GM18873 (cell line): ENCODE measurements around the gene RAB7A.
A peak's percentile ranks its signal among the peaks of the same experiment; 100 is the strongest.

Source experiments
- ATAC-seq: cut with Tn5 transposase; IDR thresholded peaks from one replicate; pipeline ENCODE4 v1.9.1; 2021; ENCODE audit warnings: mild to moderate bottlenecking, moderate library complexity, moderate number of reproducible peaks; ENCODE audit not compliant: unreplicated experiment, low FRiP score

RAB7A gene

DNA sequence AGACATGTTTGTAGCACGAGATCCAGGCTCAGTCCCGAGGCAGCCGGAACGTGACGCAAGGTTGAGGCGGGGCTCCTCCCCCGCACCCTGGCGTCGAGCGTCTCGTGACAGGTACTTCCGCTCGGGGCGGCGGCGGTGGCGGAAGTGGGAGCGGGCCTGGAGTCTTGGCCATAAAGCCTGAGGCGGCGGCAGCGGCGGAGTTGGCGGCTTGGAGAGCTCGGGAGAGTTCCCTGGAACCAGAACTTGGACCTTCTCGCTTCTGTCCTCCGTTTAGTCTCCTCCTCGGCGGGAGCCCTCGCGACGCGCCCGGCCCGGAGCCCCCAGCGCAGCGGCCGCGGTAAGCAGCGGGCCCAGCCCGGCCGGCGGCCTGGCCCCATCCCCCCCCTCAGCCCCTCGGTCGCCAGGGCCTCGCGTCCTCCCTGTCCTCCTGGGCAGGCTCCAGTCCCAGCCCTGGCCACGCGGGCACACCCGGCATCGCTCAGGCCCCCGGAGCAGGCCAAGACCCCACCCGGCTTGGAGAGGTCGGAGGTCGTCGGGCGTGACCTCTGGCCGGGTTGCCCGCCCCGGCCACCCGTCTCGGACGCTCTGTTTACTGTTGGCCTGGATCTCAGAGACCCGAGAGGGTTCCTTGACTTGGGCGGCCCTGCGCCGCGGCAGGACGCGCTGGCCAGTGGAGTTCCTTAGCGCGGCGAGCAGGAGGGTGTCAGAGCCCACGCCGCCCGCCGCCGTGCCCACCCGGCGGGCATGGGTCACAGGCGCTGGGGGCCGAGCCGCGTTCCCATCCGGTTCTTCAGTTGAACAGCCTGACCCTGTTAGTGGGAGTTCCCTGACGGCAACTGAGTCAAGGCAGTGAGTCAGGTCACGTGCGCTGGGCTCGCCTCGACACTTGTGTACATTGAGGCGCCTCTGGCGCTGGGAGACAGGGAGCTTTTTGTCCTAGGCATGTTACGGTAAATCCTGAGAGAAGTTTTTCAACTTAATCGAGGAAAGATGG is at the start of gene RAB7A:
Gene RAB7A (plus strand): TSS at position 161 of the 994 bp plus-strand sequence. CDS start 69,185 bp downstream, outside the sequence.
- peak; percentile 88 for ATAC-seq

DNA sequence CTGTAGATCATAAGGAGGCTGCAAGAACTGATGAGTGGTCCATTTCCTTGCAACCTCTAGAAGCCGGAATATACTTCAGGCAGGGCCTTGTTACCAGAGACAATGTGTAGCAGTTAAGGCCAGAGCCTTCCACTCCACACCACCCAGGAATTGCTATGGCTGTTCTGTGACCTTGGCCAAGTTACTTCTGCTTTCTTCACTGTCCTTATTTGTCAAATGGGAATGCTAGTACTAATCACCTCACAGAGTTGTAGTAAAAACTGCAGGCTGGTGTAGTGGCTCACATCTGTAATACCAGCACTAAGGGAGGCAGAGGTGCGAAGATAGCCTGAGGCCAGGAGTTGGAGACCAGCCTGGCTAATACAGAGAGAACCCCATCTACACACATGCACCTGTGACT is 46.6 kb upstream of the RAB7A start:
- no peak for ATAC-seq

- ATAC-seq = peak; percentile 95
Measured at GRCh38 chr3:128680603-128681368, 45.2 kb upstream of the RAB7A start.

DNA sequence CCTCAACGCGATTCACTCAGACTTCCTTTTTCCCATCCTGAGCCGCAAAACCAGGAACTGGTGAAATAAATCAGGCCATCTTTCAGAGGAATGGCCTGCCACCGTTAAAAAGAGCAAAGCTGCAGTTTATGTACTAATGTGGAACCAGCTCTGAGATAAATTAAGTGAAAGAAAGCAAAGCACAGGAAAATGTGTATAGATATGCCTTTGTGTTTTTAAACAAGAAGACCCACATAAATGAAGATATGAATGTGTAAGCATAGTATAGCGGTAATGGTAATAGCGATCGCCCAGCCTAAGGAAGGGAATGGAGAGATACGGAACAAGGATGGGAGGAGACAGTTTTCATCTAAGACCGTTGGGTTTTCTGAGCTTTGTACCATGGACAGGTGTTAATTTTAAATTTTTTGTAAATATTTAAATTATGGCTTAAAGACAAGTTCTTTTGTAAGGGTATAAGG is 44.6 kb upstream of the RAB7A start:
- no peak for ATAC-seq

- no peak for ATAC-seq
Measured at GRCh38 chr3:128683957-128684356, 42.0 kb upstream of the RAB7A start.

GRCh38 chr3:128684986-128685726 is 40.8 kb upstream of the RAB7A start:
- no peak for ATAC-seq

DNA sequence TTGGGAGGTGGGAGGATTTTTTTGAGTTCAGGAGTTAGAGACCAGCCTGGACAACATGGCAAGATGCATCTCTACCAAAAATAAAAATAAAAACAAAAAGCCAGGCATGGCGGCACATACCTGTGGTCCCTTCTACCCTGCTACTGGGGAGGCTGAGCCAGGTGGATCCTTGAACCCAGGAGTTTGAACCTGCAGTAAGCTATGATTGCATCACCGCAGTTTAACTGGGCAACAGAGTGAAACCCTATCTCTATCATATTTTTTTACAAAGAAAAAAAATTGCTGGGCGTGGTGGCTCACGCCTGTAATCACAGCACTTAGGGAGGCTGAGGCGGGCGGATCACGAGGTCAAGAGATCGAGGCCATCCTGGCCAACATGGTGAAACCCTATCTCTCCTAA is 39.5 kb upstream of the RAB7A start:
- no peak for ATAC-seq

DNA sequence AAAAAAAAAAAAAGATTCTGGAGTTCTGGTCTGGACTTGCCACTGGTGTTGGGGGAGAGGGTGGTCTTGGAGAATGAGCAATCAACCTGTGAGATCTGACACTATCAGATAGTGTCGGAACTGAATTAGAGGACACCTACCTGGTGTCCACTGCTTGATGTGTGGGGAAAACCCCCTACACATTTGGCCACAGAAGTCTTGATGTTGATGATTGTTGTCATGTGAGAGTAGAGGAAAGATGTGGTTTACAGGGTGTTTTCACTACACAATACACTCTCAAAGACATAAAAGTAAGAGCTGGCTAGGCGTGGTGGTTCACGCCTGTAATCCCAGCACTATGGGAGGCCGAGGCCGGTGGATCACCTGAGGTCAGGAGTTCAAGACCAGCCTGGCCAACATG is 36.9 kb upstream of the RAB7A start:
- ATAC-seq = no peak

DNA sequence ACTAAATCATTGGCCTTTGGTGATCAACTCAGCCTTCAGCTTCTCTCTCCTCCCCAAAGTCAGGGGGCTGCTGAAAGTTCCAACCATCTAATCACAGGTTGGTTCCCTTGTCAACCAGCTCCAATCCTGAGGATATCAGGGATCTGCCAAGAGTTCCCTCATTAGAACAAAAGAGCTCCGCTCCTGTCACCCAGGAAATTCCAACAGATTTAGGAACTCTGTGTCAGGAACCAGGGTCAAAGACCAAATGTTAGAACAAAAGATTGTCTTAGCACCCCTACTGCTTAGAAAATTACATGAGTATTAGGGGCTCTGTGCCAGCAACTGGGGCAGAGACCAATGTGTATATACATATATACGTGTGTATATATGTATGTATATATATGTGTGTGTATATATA is 32.3 kb upstream of the RAB7A start:
- ATAC-seq = no peak

DNA sequence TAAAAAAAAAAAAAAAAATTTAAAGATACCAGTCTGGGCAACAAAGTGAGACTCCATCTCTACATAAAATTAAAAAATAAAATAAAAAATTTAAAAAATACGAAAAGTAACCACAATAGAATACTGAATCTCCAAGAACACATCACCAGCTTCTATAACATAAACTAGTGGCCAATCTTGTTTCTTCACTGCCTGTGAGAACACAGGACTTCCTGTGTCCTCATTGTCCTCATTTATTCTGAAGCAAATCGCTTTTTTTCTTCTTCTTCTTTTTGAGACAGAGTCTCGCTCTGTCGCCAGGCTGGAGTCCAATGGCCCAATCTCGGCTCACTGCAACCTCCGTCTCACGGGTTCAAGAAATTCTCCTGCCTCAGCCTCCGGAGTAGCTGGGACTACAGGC is 28.6 kb upstream of the RAB7A start:
- no peak for ATAC-seq

- ATAC-seq = no peak
Measured at GRCh38 chr3:128698211-128699047, 27.6 kb upstream of the RAB7A start.

DNA sequence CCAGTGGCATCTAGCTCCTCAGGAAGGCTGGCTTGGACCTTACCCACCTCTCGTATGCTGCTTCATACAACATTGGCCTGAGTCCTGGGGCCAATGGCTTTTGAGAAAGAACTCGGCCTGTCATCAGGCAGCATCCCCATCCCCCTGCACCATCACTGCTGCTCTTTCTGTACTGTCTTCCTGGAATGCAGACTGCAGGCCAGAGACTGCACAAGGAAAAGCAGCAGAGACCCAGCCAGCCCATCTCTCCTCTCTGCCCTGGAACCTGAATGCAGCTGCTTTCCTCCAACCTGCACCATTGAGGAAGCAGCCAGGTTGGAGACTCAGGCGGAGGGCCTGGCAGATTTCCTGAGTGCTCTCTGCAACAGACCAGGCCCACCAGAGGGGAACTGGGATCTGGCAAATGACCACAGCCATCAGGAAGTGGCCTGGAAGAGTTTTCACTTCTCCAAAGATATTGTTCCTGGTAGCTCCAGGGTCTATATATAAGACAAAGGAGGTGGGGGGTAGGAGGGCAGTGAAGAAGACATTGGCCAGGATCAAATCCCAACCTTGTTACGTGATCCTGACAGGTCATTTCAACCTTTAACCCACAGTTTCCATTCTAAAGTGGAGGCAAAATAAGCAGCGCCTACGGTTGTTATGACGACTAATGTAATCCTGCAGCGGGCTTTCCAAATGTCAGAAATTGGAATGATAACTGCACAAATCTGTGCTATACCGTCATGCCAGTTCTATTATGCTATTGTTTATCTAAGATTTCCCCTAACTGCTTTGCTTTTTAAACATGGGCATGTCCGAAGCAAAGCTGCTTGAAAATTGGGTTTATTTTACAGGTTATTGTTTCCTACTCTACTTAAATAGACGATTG is 24.4 kb upstream of the RAB7A start:
- ATAC-seq = no peak

GRCh38 chr3:128702391-128702790 is 23.6 kb upstream of the RAB7A start:
- no peak for ATAC-seq

DNA sequence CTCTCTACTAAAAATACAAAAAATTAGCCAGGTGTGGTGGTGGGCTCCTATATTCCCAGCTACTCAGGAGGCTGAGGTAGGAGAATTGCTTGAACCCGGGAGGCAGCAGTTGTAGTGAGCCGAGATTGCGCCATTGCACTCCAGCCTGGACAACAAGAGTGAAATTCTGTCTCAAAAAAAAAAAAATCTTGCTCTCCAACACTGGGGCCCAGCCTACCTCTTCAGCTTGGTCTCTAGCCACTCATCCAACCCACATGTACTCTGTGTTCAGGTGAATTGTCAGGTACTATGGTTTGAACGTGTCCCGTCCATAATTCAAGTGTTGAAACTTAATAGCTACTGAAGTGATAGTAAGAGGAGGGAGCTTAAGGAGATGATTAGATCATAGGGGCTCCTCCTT is 22.4 kb upstream of the RAB7A start:
- no peak for ATAC-seq

DNA sequence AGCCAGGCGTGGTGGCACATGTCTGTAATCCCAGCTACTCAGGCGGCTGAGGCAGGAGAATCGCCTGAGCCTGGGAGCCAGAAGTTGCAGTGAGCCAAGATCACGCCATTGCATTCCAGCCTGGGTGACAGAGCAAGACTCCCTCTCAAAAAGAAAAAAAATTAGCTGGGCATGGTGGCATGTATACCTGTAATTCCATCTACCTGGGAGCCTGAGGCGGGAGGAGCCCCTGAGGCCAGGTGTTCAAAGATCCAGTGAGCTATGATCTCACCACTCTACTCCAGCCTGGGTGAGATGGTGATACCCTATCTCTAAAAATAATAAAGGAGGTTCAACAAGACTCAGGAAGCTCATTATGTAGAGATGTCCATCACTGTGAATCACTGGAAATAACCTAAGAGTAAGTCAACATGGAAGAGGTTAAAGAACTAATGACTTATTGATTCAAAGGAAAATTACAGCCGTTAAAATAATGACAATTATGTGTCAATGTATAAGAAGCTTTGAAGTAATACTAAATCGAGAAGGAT is 19.8 kb upstream of the RAB7A start:
- ATAC-seq = no peak

DNA sequence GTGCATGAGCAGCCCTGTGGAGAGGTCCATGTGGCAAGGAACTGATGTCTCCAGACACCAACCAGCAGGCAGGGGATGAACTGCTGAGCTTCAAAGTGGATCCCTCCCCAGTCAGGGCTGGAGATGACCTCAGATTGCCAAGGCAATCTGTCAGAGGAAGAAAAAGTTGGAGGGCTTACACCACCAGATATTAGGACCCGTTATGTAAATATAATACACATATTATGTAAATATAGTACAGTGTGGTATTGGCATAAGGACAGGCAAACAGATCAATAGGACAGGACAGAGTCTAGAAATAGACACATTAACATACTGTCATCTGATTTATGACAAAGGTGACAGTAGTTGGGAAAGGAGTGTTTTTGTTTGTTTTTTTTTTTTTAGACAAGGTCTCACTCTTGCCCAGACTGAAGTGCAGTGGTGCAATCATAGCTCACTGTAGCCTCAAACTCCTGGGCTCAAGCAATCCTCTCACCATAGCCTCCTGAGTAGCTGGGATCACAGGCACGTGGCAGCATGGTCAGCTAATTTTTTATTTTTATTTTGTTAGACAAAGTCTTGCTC is 18.0 kb upstream of the RAB7A start:
- ATAC-seq = no peak

GRCh38 chr3:128709038-128709437 is 16.9 kb upstream of the RAB7A start:
- ATAC-seq = no peak

DNA sequence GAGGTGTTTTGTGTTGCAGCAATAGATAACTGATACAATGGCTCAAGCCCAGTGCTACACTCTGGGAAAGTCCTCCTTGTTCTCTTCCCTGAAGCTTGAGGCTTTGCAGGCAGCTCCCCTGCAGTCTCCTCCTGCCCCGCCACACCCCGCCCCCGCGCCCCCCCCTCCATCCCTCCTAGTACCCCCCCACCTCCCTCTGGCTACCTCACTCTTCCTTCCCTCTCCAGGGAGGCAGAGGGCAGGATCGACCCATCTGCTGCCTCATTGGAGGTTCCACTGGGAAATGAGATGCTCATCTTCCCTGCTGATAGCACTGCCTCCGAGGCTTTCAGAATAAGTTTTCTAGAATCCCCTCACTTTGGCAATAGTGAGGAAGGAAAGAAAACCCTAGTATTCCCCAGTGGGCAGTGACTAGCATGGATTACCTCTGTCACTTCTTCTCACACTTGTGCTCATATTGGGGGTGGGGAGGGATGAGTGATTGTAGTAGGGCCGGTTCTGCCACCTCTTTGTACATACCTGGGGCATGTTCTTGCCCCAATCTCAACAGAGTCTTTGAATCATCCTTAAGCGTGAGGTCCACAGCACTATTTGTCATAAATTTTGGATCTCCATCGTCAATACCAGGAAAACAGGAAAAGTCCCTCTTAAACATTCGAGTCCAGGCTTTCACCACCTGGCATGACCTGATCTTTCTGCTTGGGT is 16.3 kb upstream of the RAB7A start:
- ATAC-seq = no peak
